Stimulated activated CD8-positive, alpha-beta memory T cell treated with anti-CD3 and anti-CD28 coated beads, Interleukin-2, amount 100 ng/mL, for 1 hour (primary cell): ENCODE results near the gene NPB.

Experiments used
- DNase-seq, 2 donors: peaks; one replicate each; pipeline ENCODE4 v3.0.0-alpha.2; 2020; ENCODE audit warnings: low read depth in 2 of 2

NPB gene

DNA sequence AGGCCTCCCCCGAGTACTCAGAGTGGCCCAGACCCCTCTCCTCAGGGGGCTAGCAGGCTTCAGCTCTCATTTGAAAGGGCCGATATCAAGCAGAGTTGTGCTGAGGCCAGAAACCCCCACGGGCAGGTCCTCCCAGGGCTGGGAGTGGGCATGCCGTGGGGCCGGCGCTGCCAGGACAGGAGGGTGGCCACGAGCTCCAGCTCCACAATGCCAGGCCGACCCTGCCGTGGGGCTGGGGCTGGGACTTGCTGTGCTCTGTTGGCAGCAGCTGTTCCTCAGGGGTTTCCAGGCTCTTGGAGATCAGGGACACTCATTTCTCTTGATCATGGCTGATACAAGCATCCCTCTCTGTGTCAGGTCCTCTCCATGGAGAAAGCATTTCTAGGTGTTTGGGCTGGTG lies 3.2 kb upstream of the NPB start:
- no peak for DNase-seq

DNA sequence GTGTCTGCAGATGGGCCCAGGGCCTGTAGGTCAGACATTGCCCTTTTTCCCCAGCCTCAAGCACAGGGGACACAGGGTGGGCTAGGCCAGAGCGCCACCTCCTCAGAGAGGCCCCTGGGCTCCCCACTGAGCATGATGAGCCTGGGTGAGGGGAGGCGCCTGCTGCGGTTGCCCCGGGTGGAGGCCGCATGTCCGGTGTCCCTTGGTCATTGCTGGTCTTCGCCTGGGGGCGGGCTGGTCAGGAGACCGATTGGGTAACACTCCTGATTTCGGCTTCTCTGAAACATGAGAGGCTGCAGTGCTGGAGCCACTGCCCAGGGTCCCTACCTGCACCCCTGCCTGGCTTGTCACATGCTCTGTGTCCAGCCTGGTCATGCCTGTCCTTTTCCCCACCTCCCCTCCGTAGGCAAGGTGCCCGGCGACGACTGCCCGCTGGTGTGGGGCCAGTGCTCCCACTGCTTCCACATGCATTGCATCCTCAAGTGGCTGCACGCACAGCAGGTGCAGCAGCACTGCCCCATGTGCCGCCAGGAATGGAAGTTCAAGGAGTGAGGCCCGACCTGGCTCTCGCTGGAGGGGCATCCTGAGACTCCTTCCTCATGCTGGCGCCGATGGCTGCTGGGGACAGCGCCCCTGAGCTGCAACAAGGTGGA lies 2.4 kb upstream of the NPB start:
- no peak for DNase-seq

DNA sequence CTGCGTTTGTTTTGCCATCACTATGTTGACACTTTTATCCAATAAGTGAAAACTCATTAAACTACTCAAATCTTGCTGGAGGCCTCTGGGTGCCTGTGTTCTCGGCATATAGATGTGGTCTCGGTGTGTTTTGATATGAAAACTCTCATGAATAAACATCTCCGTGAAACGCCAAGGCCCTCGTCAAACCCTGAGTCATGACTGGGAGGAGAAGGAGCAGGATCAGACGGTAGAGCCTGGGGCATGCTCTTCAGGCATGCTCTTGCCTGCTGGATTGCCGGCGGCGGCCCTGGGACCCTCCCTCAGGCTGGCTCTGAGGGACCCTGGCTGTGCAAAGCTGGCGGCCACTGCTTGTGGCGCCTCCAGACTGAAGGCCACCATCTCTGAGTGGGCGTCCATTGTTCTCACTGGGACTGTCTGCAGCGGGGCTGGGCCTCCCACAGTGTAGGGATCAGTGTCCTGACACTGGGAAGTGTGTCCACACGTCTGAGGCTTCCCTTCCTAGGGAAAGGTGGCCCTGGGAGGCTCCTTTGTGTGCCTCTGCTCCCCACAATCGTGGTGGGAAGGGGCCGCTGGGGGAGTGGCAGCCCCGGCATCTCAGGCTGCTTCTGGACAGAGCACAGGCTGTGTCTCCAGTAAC lies 1.7 kb upstream of the NPB start:
- no peak for DNase-seq

DNA sequence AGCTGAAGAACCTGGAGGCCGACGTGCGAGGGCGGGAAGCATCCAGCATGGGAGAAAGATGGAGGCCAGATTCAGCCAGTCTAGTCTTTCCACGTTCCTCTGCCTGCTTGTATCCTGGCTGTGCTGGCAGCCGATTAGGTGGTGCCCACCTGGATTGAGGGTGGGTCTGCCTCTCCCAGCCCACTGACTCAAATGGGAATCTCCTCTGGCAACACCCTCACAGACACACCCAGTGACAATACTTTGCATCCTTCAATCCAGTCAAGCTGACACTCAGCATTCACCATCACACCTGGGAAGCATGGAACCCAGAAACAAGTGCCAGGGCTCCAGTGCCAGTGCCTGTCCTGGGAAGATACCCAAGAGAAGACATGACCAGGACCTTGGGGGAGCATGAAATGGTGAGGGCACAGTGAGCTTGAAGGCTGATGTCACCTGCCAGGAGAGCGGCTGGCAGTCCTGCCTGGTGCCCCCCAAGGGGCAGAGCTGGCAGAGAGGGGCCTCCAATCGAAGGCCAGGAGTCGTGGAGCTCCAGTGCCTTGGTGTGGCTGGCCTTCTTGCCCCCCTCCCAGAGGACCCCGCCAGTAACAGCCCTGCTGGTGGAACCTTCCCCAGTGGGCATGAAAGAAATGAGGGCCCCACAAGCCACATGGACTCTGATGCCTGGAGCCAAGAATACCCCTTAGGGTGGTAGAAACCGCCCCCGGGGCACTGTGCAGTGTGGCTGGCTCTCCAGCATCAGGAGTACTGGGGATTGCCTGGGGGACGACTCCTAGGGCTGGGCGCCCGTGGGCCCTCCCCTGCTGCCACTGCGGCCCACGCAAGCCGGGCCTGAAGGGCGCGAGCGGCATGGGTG lies 643 bp upstream of the NPB start:
- no peak for DNase-seq

DNA sequence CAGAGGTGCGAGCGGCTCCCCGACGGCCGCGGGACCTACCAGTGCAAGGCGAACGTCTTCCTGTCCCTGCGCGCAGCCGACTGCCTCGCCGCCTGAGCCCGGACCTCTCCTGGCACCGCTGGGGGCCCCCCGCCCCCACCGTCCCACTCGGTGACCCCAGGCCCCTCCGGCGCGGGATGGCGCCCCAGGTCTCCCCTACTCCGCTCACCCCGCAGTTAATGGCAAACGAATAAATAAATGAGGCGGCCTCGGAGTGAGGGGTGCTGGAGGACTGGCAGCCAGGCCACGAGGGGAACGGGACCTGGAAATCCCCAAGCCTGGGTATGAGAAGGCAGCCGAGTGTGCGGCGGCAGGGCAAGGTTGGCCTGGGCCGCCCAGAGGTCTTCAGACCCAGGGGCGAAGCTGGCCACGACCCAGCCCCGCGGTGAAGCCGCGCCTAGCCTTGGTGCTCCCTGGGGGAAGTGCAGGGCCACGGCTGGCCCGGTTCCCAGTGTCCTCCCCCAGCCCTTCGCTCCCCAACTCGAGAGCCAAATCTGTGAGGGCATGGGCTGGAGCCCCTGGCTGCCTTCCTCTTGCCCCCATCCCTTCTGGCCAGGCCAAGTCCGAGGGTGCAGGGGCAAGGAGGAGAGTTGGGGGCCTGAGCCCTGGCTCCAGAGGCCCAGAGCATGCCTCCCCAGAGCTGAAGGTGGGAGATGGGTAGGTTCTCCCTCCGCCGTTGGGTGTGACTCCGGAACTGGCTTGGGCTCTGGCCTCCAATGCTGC lies 796 bp downstream of the NPB start:
- no peak for DNase-seq

DNA sequence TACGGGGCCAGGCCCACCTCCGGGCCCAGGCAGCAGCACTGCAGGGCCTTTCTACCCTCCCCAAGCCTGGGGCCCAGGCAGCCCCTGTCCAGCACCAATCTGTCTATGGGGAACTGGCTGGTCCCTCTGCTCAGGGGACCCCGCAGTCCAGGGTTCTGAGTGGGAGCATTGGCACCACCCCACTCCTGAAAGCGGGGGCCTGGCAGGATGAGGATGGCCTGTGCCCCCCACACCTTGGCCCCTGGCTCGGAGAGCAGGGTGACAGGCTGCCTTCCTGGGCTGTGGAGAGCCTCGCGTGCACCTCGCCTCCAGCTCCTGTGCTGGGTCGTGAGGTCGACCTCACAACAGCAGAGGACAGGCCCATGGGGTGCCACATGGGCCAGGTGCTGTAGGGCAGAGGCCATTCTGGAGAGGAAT lies 1.4 kb downstream of the NPB start:
- no peak for DNase-seq

DNA sequence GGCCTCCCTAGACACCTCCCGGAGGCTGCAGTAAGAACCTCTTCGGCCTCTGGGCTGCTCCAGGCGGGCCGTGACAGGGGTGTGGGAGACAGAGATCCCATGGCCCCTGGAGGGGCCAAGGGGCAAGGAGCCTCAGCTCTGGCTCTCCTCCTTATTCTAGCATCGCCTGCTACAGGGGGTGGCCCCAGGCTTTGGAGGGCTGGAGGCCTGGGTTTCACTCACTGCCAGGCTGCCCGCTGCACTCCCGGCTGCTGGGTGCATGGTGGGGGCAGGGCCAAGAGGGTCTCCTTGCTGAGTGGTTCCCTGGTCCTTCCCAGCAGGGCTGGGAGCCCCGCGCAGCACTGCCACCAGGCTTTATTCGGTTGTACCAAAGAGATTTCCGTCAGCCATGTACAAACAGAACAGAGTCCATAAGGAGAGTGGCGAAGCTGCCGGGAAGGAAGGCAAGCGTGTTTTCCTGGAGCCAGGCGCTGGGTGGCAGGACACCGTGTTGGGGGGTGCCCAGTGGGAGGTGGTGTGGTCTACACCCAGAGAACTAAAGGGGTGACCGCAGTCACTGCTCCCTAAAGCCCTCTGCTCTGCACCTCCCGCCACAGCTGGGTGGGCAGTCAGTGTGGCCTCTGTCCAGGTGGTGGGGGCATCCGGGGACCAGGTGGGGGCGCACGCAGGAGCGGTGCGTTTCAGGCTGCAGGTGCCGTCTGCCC lies 2.0 kb downstream of the NPB start:
- no peak for DNase-seq

DNA sequence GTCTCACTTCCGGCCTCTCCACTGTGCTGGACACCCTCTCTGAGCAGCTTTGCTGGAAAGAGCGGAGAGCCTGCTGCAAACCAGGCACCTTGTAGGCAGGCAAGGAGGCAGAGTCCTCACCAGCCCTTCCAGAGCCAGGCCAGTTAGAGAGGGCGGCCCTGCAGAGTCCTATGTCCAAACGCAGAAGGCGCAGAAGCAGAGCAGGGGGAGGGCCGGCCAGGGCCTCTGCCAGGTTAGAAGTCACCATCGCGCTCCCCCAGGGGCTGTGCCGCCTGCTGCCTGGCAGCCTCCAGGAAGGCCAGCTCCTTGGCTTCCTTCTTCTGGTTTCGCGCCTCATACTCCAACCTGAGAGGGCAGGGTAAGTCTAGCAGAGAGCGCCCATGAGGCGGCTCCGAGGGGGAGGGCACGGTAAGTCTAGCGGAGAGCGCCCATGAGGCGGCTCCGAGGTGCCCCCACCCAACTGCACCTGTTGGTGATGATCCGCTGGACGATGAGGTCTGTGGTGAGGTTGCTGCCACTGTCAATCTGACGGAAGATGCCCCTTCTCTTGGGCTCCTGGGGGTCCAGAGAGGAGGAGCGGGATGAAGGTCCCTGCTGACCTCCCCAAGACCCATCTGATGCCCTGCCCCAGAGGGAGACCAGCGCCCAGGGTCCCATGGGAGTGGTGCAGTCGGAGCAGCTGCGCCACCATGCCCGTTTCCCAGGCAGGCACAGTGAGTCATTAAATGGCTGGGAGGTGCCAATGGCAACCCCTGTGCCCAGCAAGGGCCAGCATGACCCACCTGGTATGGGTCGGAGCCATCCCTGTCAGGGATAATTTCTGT lies 2.8 kb downstream of the NPB start:
- no peak for DNase-seq

DNA sequence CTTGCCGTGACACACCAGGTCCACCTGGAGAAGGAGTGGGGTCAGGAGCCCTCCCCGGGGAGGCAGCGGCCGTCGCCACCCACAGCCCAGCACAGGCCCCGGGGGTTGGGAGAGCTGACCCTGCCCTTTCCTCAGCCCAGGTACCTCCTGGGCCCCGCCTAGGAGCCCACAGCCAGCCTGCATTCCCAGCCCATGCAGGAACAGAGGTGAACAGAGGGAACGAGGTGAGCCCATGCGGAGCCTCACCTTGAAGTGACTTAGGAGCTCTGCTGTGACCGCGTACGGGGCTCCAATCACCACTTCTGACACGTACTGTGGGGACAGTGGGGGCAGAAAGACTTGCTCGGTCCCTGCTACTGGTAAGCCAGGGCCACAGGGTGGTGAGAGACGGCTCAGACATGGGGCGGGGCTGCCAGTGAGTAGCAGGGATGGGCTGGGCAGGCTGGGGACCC lies 3.4 kb downstream of the NPB start:
- DNase-seq = no peak

DNA sequence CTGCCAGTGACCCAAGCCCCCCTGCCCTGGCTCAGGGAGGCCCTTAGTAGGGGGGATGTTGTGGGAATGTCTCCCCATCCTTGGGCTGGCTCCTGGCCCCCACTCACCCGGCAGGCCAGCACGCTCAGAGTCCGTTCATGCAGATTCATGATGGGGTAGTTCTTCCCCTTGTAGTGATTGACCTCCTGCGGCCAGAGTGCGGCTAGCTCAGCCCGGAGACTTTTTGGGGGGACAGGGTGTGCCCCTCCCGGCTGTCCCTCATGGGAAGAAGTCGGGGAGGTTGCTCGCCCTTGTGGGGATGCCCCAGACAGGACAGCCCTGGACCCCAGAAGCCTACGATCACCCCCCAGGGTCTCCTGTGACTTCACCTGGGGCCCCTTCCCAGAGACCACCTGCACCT lies 4.0 kb downstream of the NPB start:
- DNase-seq = no peak

DNA sequence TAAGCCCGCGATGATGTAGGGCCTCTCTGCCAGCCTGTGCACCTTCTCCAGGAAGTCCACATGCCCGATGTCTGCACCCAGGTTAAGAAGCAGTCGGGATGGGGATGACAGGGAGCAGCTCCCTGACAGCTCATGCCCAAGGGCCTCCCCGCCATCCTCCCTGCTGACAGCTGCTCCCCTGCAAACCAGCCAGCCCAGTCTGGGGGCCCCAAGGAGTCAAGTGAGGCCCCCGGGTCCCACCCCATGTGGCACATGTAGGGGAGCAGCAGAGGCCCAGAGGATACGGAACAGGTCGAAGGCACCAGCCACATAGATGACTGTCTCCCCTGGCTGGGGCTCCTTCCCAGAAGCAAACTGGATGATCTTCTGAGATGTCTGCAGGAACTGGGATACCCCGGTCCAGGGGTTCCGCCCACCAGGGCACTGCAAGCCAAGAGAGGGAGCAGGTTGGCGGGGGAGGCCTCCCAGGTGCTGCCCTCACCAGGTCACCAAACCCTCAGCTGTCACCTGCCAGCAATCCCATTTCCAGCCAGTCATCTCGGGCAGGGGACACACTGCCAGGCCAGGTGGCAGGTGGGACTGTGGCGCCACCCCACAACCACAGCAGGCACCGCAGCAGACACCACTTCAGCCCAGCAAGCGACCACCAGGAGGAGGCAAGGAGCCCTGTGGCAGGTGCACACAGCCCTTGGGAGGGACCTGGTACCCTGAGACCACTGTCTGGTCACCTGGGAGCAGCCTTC lies 4.6 kb downstream of the NPB start:
- no peak for DNase-seq

DNA sequence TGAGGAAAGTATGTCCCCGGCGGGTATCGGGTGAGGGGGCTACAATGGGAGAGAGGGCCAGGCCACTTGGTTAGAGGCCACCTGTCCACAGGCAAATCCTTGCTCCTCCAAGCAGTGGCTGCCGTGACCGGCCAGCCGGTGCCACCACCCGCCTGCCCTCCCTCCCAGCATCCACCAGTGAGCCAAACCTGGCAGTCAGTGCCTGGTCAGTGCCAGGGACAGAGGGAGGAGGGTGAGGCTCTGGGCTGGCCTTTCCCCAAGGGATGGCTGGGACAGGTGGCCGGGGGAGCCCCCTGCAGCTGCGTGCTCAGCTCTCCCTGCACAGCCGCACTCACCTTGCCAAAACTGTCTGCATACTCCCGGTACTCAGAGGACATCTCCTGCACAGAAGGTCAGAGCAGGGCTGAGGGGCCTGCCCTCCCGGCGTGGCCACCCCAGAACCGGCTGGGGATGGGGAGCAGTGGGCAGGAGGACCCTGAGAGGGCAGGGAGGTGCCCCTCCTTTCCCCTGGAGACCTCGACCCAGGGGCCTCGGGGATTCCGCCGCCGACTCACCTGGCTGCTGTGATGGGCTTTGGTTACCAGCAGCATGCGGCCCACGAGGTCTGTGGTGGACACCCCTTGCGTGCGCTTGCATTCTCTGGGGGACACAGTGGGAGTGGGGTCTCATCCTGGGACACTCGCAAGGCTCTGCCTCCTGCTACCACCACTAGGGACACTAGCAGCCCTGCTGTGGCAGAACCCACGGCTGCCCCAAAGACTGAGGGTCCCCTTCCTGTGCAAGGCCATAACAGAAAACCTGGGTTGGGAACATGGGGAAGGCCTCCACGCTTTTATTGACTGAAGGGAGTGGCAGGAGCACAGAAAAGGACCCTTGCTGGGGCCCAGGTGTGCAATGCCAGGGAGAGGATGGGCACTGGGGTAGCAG lies 5.4 kb downstream of the NPB start:
- no peak for DNase-seq

DNA sequence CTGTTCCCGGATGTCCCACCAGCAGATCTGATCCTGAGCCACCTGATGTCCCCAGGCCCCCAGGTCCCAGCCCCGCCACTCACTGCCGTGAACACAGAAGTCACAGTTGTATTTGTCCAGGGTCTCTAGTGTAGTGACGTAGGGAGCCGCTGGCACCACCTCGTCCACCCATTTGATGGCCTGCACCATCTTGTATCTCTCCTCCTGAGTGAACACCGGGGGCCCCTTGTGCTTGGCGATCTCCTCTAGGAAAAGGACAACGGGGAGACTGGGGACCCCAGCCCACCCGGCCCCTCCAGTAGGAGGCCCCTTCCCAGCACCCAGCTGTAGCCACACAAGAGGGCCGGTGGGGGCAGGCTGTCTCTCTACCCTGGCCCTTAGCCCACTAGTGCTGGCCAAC lies 6.8 kb downstream of the NPB start:
- DNase-seq = no peak

DNA sequence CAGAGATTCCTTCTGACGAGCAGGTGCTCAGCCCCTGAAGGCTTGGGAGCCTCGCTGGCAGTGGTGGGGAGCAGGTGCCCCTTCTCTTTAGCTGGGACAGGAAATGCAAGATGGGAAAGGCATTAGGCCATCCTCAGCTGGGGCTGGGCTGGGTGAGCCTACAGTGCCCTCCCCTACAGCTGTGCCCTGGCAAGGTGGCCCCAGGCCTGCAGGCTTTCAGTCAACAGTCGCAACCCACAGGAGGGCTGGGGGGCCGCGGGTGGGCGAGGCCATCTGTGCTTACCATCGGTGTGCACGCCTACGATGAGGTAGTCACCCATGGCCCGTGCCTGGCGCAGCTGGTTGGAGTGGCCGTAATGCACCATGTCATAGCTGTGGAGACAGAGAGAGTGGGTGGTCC lies 7.2 kb downstream of the NPB start:
- no peak for DNase-seq

DNA sequence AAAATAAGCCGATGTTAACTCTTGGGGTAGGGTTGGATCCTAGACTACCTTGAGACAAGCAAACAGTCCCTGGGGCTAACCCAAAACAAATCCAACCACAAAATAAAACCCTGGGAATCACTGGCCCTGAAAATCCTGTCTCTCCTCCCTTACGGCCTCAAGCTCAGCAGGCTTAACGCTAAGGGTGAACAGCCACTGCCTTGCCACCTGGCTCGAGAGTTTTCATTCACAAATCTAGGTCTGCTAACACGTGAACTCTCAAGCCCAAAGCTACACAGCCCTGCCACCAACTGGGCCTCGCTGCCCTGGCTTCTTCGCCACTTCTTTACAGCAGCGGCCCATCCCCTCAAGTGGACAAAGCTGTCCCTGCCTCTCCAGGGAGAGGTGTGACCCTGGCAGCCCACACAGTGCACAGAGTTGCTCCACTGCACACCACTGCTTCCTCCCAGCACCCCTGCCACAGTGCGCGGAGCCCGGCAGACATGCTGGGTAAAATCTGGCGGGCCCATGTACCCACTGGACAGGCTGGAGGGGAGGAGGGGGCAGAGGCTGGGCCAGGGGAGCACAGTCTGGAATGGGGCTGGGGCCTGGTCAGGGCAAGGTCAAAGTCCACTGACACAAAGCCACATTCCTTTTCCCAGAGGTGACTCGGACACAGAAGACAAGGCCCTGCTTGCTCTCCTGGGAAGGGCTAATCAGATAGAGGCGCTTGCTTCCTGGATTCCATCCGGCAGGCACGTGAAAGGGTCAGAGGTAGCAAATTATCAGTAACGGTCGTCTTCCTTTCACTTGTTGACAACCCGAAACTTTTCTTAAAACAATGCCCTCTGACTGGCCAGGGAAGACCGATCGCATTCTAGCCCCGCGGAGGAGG lies 8.2 kb downstream of the NPB start:
- no peak for DNase-seq

DNA sequence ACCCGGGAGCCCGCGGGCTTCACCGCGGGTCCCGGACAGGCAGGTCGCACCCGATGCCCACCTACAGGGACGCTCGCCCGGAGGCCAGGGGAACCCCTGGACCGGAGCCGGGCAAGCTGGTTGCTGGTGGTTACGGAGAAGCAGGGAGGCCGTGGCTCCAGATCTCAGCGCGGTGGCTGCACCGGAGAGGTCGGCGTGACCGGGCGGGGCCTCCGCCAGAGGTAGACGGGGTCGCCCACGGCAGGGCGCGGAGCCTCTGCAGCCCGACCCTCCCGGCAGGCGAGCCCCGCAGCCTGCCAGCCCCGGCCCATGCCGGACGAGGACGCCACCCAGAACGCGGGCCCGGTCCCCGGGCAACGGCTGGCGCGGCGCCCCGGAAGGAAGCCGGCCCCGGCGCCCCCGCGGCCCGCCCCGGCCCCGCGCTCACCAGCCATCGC lies 8.8 kb downstream of the NPB start:
- no peak for DNase-seq

DNA sequence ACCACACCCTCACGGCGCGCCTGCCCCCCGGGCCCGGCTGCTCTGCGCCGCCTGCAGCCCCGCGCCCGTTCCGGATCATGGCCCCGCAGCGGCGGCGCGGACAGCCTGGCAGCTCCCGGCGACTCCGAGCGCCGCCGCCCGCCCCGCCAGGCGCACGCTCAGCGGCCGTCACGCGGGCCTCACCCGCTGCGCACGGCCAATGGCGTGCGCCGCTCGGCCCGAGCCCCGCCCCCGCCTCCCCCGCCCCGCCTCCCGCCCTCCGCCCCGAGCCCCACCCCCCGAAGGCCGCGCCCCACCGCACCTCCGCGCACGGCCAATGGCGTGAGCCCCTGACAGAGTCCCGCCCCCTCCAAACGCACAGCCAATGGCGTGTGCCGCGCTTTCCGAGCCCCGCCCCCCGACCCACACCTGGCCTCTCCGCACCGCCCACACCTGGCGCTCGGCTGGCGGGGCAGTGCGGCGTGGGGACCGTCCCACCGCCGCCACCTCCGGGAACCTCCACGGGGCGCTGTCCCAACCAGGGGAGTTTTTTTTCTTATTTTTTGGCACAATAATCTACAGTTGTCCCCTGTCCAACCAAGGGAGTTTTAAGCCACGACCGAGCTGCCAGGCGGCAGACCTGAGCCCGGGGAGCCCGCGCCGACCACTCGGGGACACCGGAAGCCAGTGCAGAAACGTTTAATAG lies 9.4 kb downstream of the NPB start, which contains the start of gene PCYT2:
Gene PCYT2, minus strand, starts transcription at position 123 of the 685 bp plus-strand sequence. Its CDS starts 44 bp downstream, at position 79.
- peak; percentile 80 to 91 for DNase-seq
